Activated CD4-positive, alpha-beta T cell treated with anti-CD3 and anti-CD28 coated beads, Interleukin-2, amount 50 U/mL, for 16 hours (primary cell): Measurements from ENCODE around the gene LASP1.
"Not testable (repeated sequence)": the region's sequence is repeated elsewhere in the genome, so short reads cannot be mapped to it uniquely, and the experiment has no call there.

Experiments used
- DNase-seq: peaks from one replicate; pipeline ENCODE4 v3.0.0-alpha.2; 2020

The LASP1 gene

DNA sequence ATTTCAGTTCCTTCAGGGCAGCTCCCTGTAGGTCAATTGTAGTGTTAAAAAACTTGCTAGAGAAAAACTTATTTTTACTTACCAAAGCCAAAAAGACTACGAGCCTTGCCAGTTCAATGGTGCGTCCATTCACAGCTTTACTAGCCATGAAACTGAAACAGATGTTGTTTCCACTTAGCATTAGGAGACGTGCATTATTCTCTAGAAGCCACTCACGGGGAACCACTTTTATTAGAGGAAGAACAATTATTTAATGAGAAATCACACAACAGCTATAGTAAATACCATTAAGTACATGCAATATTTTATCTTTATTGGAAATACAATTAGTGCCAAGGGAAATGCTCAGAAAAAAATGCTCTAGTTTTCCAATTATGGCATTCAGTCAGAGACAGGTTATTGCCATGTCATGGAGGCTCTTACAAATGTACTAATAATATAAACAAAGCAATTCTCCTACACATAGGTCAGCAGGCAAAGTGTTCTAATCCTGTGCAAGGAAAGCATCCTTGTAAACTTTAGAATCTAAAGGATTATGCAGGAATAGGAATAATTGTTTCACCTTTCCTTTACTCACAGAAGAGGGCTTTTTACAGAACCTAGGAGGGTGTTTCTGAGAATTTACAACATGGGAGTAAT, 73.0 kb downstream of the LASP1 start:
- DNase-seq: no peak

DNA sequence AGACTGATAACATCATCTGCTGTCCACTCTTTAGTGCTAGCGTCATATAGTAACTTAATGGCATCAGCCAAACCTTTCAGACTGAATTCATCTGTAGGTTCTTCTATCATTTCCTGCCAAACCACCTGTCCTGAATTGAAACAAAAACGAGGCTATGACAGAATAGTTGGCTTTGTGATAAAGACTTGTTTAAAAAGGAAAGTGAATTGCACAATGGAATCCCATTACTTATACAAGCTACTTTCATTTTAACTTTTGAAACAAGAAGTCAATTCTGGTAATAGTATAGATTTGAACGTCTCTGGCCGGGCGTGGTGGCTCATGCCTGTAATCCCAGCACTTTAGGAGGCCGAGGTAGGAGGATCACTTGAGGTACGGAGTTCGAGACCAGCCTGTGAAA, 73.7 kb downstream of the LASP1 start:
- peak; percentile 47 for DNase-seq

DNA sequence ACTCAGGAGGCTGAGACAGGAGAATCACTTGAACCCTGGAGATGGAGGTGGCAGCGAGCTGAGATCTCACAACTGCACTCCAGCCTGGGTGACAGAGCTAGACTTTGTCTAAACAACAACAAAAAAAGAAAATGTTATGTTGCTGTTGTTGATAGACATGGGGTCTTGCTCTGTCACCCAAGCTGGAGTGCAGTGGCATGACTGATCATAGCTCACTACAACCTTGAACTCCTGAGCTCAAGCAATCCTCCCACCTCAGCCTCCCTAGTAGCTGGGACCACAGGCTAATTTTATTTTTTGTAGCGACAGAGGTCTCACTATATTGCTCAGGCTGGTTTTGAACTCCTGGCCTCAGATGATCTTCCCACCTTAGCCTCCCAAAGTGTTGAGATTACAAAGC, 77.3 kb downstream of the LASP1 start:
- DNase-seq: no peak

DNA sequence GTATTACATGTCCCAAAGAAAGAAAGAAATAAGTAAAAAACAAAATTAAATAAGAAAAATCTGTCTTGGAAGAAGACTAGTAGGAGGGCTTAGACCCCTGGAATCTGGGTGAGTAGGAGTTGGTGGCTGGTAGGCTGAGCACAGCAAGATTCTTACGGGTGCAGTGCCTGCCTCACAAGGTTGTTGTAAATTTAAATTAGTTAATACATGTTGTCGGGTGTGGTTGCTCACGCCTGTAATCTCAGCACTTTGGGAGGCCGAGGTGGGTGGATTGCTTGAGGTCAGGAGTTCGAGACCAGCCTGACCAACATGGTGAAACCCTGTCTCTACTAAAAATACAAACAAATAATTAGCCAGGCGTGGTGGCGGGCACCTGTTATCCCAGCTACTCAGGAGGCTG, 83.9 kb downstream of the LASP1 start:
- not testable (repeated sequence) for DNase-seq

DNA sequence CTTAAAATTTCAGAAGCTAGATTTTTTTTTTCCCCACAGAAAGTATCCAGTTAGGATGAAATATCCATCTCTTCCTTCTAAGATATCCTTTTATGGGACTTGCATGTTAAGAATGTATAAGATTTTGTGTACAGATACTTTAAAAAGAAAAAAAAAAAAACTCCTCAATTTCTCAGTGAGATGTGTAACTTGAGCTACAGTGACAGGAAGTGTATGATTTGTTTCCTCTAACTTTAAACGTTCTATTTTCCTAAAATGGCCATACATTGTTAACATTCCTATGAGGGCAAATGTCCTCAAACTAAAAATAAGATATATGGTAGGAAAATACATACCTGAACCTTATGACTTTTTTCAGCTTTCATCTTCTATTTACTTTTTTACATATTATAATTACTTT, 88.5 kb downstream of the LASP1 start:
- DNase-seq: no peak

DNA sequence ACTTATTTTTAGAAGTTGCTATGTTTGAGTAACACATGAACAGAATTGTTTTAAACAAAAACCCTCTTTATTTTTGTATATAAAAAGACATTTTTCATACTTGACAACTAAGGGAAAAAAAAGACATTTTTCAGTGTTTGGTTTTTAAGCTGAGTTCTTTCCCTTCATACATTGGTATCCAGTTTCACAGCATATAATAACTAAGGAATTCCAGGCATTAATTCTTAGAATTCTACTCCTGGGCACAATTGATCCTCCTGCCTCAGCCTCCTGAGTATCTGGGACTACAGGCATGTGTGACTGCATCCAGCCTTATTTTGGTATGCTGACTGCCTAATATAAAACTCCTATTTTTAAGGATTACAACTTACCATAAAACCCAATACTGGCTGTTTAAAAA, 88.9 kb downstream of the LASP1 start:
- DNase-seq: no peak

DNA sequence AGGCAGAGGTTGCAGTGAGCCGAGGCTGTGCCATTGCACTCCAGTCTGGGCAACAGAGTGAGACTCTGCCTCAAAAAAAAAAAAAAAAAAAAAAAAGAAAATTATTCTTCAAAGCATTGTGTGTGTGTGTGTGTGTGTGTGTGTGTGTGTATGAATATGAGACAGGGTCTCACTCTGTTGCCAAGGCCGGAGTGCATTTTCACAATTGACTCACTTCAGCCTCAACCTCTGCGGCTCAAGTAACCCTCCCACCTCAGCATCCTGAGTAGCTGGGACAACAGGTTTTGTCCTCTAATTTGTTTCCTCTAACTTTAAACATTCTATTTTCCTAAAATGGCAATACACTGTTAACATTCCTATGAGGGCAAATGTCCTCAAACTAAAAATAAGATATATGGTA, 89.7 kb downstream of the LASP1 start:
- no peak for DNase-seq

DNA sequence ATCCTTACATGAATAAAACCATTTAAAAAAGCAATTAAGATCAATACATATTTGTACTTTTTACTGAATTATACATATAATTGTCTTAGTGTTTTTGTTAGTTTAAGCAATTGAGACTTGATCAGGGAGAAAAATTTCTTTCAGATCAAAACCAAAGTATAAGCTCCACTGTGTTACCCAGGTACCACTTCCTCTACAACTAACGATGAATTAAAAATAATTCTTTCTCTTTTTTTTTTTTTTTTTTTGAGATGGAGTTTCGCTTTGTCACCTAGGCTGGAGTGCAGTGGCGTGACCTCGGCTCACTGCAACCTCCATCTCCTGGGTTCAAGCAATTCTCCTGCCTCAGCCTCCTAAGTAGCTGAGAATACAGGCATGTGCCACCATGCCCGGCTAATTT, 90.5 kb downstream of the LASP1 start:
- no peak for DNase-seq

DNA sequence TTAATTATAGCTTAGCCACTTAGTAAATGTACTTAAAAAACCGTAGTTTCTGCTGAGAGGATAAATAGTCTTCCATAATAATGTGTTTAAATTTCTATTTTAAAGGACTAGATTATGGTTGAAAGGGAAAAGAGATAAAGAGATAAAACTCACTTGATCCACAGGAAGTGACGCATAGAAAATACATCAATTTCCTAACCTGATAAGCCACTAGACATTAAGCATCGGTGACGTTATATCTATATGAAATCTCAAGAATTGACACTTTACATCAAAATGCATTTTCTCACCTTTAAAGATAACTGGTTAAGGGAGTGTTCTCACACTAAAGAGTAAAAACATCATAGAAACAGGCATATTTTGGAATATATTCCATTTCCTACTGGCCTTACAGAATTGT, 91.6 kb downstream of the LASP1 start:
- DNase-seq: no peak

DNA sequence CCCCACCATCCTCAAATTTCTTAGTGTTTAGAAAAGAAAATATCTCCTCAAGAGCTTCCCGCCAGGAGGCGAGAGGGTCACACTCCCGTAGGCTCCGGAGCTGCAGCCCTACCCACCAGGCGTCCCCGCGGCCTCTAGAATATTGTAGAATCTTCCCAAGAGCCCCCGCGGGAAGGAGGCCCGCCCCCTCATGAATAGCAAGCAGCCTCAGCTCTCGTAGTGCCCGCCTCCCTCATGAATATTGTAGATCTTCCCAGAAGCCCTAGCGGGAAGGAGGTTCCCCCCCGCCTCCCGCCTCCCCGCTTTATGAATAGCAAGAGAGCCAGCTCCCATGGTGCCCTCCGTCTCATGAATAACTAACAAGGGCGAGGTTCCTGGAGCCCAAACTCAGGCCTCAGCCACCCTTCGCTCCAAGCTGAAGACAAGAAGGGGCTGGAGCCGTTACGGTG, 97.5 kb downstream of the LASP1 start, which contains the start of gene FBXO47:
Gene FBXO47, minus strand, starts transcription at position 114 of the 449 bp plus-strand sequence. CDS start 4,378 bp downstream, outside the sequence.
- DNase-seq: peak; percentile 81

DNA sequence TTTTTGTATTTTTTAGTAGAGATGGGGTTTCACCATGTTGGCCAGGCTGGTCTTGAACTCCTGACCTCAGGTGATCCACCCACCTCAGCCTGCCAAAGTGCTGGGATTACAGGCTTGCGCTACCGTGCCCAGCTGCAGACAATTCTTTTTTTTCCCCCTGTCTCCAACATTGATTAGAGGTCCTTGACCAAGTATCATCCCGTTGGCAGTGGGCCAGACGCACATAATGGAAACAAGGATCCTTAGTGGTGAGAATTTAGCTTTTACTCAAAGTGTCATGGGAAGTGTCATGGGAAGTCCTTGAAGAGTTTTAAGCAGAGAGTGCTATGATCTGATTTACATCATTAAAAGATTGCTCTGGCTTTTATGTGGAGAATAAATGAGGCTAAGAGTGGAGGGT, 99.4 kb downstream of the LASP1 start:
- no peak for DNase-seq

DNA sequence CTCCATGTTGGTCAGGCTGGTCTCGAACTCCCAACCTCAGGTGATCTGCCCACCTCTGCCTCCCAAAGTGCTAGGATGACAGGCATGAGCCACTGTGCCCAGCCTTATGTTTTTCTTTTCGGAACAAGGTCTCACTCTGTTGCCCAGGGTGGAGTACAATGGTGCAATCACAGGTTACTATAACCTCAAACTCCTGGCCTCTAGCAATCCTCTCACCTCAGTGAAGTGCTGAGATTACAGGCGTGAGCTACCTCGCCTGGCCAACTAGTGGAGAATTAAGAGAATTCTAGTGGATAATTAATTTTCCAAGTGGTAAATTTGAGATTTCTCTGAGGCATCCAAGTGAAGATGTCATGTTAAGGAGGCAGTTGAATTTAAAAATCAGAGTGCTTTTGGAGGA, 100.3 kb downstream of the LASP1 start:
- no peak for DNase-seq

DNA sequence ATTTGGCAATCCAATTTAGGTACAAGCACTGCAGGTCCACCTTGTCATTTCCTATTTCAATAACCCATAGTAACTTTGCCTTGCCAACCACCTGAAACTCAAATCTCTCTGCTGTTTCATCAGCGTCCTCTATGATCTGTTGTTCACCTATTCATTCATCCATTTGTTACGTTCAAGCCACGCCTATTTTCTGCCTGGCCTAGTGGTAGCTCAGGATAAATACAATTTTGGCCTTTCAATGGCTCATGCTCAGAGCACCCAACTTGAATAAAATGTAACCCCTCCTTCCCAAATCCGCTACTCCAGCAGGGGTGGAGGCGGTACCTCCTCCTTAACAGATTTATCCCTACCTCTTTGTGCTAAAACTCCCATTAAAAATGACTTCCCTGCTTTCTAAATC, 100.9 kb downstream of the LASP1 start:
- no peak for DNase-seq
